HEK293 (cell line): Measurements from ENCODE around the gene SLC7A10.
A peak's percentile ranks its signal among the peaks of the same experiment; 100 is the strongest.

ENCODE experiments used
- CTCF ChIA-PET: fragments of 350-600 bp; formaldehyde crosslinking; extraction: SDS; loops from one replicate; lab custom pipeline; 2021; ENCODE audit warnings: antibody characterized with exemption; lab: Yijun Ruan, JAX
- POLR2A ChIA-PET: fragments of 300-600 bp; formaldehyde crosslinking; extraction: SDS; loops from one replicate; lab custom pipeline; 2020; ENCODE audit warnings: antibody characterized with exemption, inconsistent platforms; lab: Yijun Ruan, JAX
- H3K27ac ChIP-seq: fragments of 200-500 bp; sonication (Bioruptor generic); 2 replicates; pipeline ENCODE4 v1.5.1; 2014; ENCODE audit warnings: low read depth, low read length, control low read depth, inconsistent platforms; ENCODE audit errors: extremely low read depth
- H3K36me3 ChIP-seq, 2 experiments: fragments of 200-500 bp in 1 of 2; sonication (Bioruptor generic) in 1 of 2; 1 replicate in 1 of 2; 2 replicates in 1 of 2; pipeline ENCODE4 v1.5.1; 2014 to 2017; ENCODE audit warnings: inconsistent platforms in 2 of 2, low read length in 2 of 2; ENCODE audit not compliant: control insufficient read depth in 2 of 2, insufficient read depth in 1 of 2
- H3K4me1 ChIP-seq: fragments of 200-500 bp; sonication (Bioruptor generic); 2 replicates; pipeline ENCODE4 v1.5.1; 2014; ENCODE audit warnings: mild to moderate bottlenecking, low read length, inconsistent platforms; ENCODE audit not compliant: control insufficient read depth, insufficient read depth
- H3K4me3 ChIP-seq: 2 replicates; pipeline ENCODE4 v1.5.1; 2011; ENCODE audit warnings: low read depth, mild to moderate bottlenecking, control low read depth, low read length, moderate library complexity
- H3K9me3 ChIP-seq: fragments of 200-500 bp; sonication (Bioruptor generic); 2 replicates; pipeline ENCODE4 v1.5.1; 2014; ENCODE audit warnings: low read depth, low read length, inconsistent platforms; ENCODE audit not compliant: control insufficient read depth, insufficient read depth
- GLIS2 ChIP-seq: fragments of 450-650 bp; formaldehyde crosslinking; IDR thresholded peaks from 2 replicates; pipeline ENCODE4 v1.5.1; 2016; ENCODE audit warnings: missing biosample characterization, missing genetic modification characterization
- HIC1 ChIP-seq: fragments of 450-650 bp; formaldehyde crosslinking; IDR thresholded peaks from 2 replicates; pipeline ENCODE4 v1.5.1; 2016; ENCODE audit warnings: missing biosample characterization, missing genetic modification characterization
- HOXC10 ChIP-seq: sonication (generic); formaldehyde crosslinking; IDR thresholded peaks from 2 replicates; pipeline ENCODE4 v1.8.1; 2023; ENCODE audit warnings: mild to moderate bottlenecking, missing genetic modification reagents
- KLF8 ChIP-seq: fragments of 450-650 bp; formaldehyde crosslinking; IDR thresholded peaks from 2 replicates; pipeline ENCODE4 v1.5.1; 2016; ENCODE audit warnings: missing biosample characterization, missing genetic modification characterization
- SP2 ChIP-seq: fragments of 450-650 bp; formaldehyde crosslinking; IDR thresholded peaks from 2 replicates; pipeline ENCODE4 v1.5.1; 2016; ENCODE audit warnings: missing biosample characterization, missing genetic modification characterization
- SP3 ChIP-seq: fragments of 450-650 bp; formaldehyde crosslinking; IDR thresholded peaks from 2 replicates; pipeline ENCODE4 v1.5.1; 2016; ENCODE audit warnings: missing biosample characterization, missing genetic modification characterization
- YY1 ChIP-seq: fragments of 450-650 bp; formaldehyde crosslinking; IDR thresholded peaks from 2 replicates; pipeline ENCODE4 v1.5.1; 2018; ENCODE audit warnings: missing biosample characterization, missing genetic modification characterization
- ZIC2 ChIP-seq: fragments of 450-650 bp; formaldehyde crosslinking; IDR thresholded peaks from 2 replicates; pipeline ENCODE4 v1.5.1; 2016; ENCODE audit warnings: missing biosample characterization, missing genetic modification characterization
- ZNF140 ChIP-seq: fragments of 450-650 bp; formaldehyde crosslinking; IDR thresholded peaks from 2 replicates; pipeline ENCODE4 v1.5.1; 2016; ENCODE audit warnings: missing biosample characterization, missing genetic modification characterization
- ZNF19 ChIP-seq: fragments of 450-650 bp; formaldehyde crosslinking; IDR thresholded peaks from 2 replicates; pipeline ENCODE4; 2016; ENCODE audit warnings: missing biosample characterization, missing genetic modification characterization, low read depth
- ZNF341 ChIP-seq: fragments of 450-650 bp; formaldehyde crosslinking; IDR thresholded peaks from 2 replicates; pipeline ENCODE4; 2016; ENCODE audit warnings: low read depth, missing biosample characterization, missing genetic modification characterization
- ZNF423 ChIP-seq: fragments of 450-650 bp; formaldehyde crosslinking; IDR thresholded peaks from 2 replicates; pipeline ENCODE4 v1.5.1; 2016; ENCODE audit warnings: missing biosample characterization, missing genetic modification characterization
- ZNF426 ChIP-seq: fragments of 450-650 bp; formaldehyde crosslinking; IDR thresholded peaks from 2 replicates; pipeline ENCODE4 v1.5.1; 2017; ENCODE audit warnings: missing biosample characterization, missing genetic modification characterization, mild to moderate bottlenecking, inconsistent platforms, moderate library complexity
- ZNF558 ChIP-seq: fragments of 450-650 bp; formaldehyde crosslinking; IDR thresholded peaks from 2 replicates; pipeline ENCODE4 v1.5.1; 2016; ENCODE audit warnings: missing biosample characterization, missing genetic modification characterization

SLC7A10 gene

GRCh38 chr19:33208371-33208895 lies 17.2 kb downstream of the SLC7A10 start:
- ChIA-PET CTCF (interaction anchor here (0.5 to 0.9 kb wide), 3 partner anchors 24 to 92 kb away, joined by 3 to 5 read pairs (median 3); no protein-coding TSS in a partner anchor), POLR2A (interaction anchor here (0.5 kb wide), 1 partner anchor 127 kb away, joined by 4 read pairs; the partner anchor contains the start of gene GPATCH1)
- no peaks in the 10 kb centered on the region for H3K4me1 ChIP-seq
- H3K9me3 ChIP-seq = no peaks in the 10 kb centered on the region
- TF ChIP-seq ZNF426 (tag by site-specific recombination) (no peak), ZNF19 (tag by site-specific recombination) (no peak), YY1 (no peak), ZNF140 (tag by site-specific recombination) (no peak), KLF8 (tag by site-specific recombination) (0 out of 2 replicates have a peak, but pooled peaks have one; percentile 14)
- H3K27ac ChIP-seq = no peak overlapping the region
- H3K36me3 ChIP-seq = peaks cover 16 to 36% of the 10 kb centered on the region in 2 experiments
- no peak overlapping the region for H3K4me3 ChIP-seq

GRCh38 chr19:33207903-33208302 lies 17.7 kb downstream of the SLC7A10 start:
- CTCF ChIA-PET = no interaction called here
- Histone ChIP-seq H3K4me3 (no peak overlapping the region), H3K36me3 (peaks cover 21 to 41% of the 10 kb centered on the region in 2 experiments), H3K9me3 (no peaks in the 10 kb centered on the region), H3K27ac (no peak overlapping the region), H3K4me1 (no peaks in the 10 kb centered on the region)
- POLR2A ChIA-PET = no interaction called here
- TF ChIP-seq ZNF341 (tag by site-specific recombination) (no peak), ZNF558 (no peak), HIC1 (tag by site-specific recombination) (peak; percentile 44), ZNF19 (tag by site-specific recombination) (no peak), HOXC10 (no peak), SP2 (tag by site-specific recombination) (peak; percentile 5; the same call in 1 of the 2 replicates)

- H3K4me1 ChIP-seq = no peaks in the 10 kb centered on the region
- peaks cover 24 to 49% of the 10 kb centered on the region in 2 experiments for H3K36me3 ChIP-seq
- TF ChIP-seq ZIC2 (tag by site-specific recombination) (peak; percentile 64), SP3 (tag by site-specific recombination) (no peak), HIC1 (tag by site-specific recombination) (no peak), GLIS2 (tag by site-specific recombination) (peak; percentile 78), ZNF423 (no peak)
- no peaks in the 10 kb centered on the region for H3K9me3 ChIP-seq
- CTCF ChIA-PET = no interaction called here
- POLR2A ChIA-PET = no interaction called here
- H3K27ac ChIP-seq = 0 out of 2 replicates have a peak overlapping the region, but pooled peaks have one; percentile 16
- no peak overlapping the region for H3K4me3 ChIP-seq
These were observed 18.5 kb downstream of the SLC7A10 start for GRCh38 chr19:33207040-33207620.
